Activated CD8-positive, alpha-beta memory T cell treated with anti-CD3 and anti-CD28 coated beads for 24 hours (primary cell): ENCODE data around the gene TUBA3E.
"Not testable (repeated sequence)": the region's sequence is repeated elsewhere in the genome, so short reads cannot be mapped to it uniquely, and the experiment has no call there.

ENCODE experiments used
- DNase-seq: peaks from one replicate; pipeline ENCODE4 v3.0.0-alpha.2; 2020

Gene TUBA3E

GRCh38 chr2:130190237-130190636 is 8.0 kb downstream of the TUBA3E start:
- DNase-seq, result no peak

GRCh38 chr2:130188958-130189357 is 9.3 kb downstream of the TUBA3E start:
- not testable (repeated sequence) for DNase-seq

- not testable (repeated sequence) for DNase-seq
These were observed 10.1 kb downstream of the TUBA3E start for GRCh38 chr2:130187859-130188792.

- DNase-seq, result no peak
These were observed 11.0 kb downstream of the TUBA3E start for GRCh38 chr2:130187268-130187667.

- DNase-seq, result no peak
These were observed 11.8 kb downstream of the TUBA3E start for GRCh38 chr2:130186391-130186790.

GRCh38 chr2:130185896-130186295 is 12.3 kb downstream of the TUBA3E start:
- no peak for DNase-seq

GRCh38 chr2:130185436-130185835 is 12.8 kb downstream of the TUBA3E start:
- DNase-seq, result no peak

- no peak for DNase-seq
These were observed 14.5 kb downstream of the TUBA3E start for GRCh38 chr2:130183512-130184373.

- peak; percentile 67 for DNase-seq
These were observed 15.3 kb downstream of the TUBA3E start for GRCh38 chr2:130182826-130183511.

- peak; percentile 96 for DNase-seq
These were observed 16.2 kb downstream of the TUBA3E start, which contains the start of gene MZT2B for GRCh38 chr2:130181880-130182682. Gene MZT2B (plus strand): TSS chr2:130182262. CDS start chr2:130182283, 21 bp downstream.

- DNase-seq, result peak; percentile 99
These were observed 16.8 kb downstream of the TUBA3E start, which contains the start of gene SMPD4 for GRCh38 chr2:130181325-130181879. Gene SMPD4 (minus strand): TSS chr2:130181602. CDS start chr2:130176592, 5,010 bp downstream.

- not testable (repeated sequence) for DNase-seq
These were observed 17.6 kb downstream of the TUBA3E start for GRCh38 chr2:130180404-130181324.

- DNase-seq, result not testable (repeated sequence)
These were observed 23.4 kb downstream of the TUBA3E start for GRCh38 chr2:130174866-130175265.

- DNase-seq, result no peak
These were observed 28.3 kb downstream of the TUBA3E start for GRCh38 chr2:130169896-130170295.

GRCh38 chr2:130169163-130169562 is 29.1 kb downstream of the TUBA3E start:
- not testable (repeated sequence) for DNase-seq

GRCh38 chr2:130166611-130167010 is 31.6 kb downstream of the TUBA3E start:
- not testable (repeated sequence) for DNase-seq

GRCh38 chr2:130165293-130166016 is 32.8 kb downstream of the TUBA3E start:
- DNase-seq, result no peak

- DNase-seq, result no peak
These were observed 35.3 kb downstream of the TUBA3E start for GRCh38 chr2:130162968-130163367.

- not testable (repeated sequence) for DNase-seq
These were observed 35.8 kb downstream of the TUBA3E start for GRCh38 chr2:130162486-130162885.
